Measurements from ENCODE around the gene ACBD3. TPM values are rescaled to one million over a fixed set of nuclear protein-coding genes. Genes with fewer than 3 reads are reported as not detected.

ACBD3 gene
- total RNA-seq, 6 experiments from 2014 or later, result 14.6 to 23.6 (median 17.5) TPM

- intact Hi-C loops (cut with DNase I), result no loop called here
- WGBS (ENCODE audit: insufficient coverage, low coverage, low lambda C conversion rate, missing lambda C conversion rate), result 64% methylated on average over 10 of the region's 10 CpGs
- Histone ChIP-seq H3K27ac (no peak overlapping the region), H3K4me1 (no peaks in the 10 kb centered on the region), H3K9me3 (no peaks in the 10 kb centered on the region), H3K27me3 (no peaks in the 10 kb centered on the region), H3K4me3 (no peak overlapping the region), H3K36me3 (no peaks in the 10 kb centered on the region)
- ATAC-seq (no peak), DNase-seq (no peak)
- no peak for TF ChIP-seq POLR2A (IDR thresholded peaks at IDR 0.05)
- TF ChIP-seq CTCF (IDR thresholded peaks at IDR 0.05), result no peak
Observed at GRCh38 chr1:226217273-226217672, 30.7 kb upstream of the ACBD3 start.

- TF ChIP-seq CTCF (IDR thresholded peaks at IDR 0.05) (no peak), POLR2A (IDR thresholded peaks at IDR 0.05) (no peak)
- WGBS (ENCODE audit: insufficient coverage, low coverage, low lambda C conversion rate, missing lambda C conversion rate), result 49% methylated on average over 5 of the region's 5 CpGs
Observed at GRCh38 chr1:226216056-226216455, 29.5 kb upstream of the ACBD3 start.

GRCh38 chr1:226215239-226215638 lies 28.7 kb upstream of the ACBD3 start:
- H3K36me3 ChIP-seq, result no peaks in the 10 kb centered on the region
- H3K27ac ChIP-seq, result no peak overlapping the region
- no peaks in the 10 kb centered on the region for H3K9me3 ChIP-seq
- TF ChIP-seq CTCF (IDR thresholded peaks at IDR 0.05), result no peak
- TF ChIP-seq POLR2A (IDR thresholded peaks at IDR 0.05), result no peak
- peak in 1 of 4 donors; percentile 23 for ATAC-seq
- 59% methylated on average over 5 of the region's 5 CpGs for WGBS (ENCODE audit: insufficient coverage, low coverage, low lambda C conversion rate, missing lambda C conversion rate)
- H3K27me3 ChIP-seq, result no peaks in the 10 kb centered on the region
- no peak for DNase-seq
- no peaks in the 10 kb centered on the region for H3K4me1 ChIP-seq
- H3K4me3 ChIP-seq, result no peak overlapping the region
- intact Hi-C loops (cut with DNase I), result no loop called here

More at GRCh38 chr1:226216056-226216455, 29.5 kb upstream of the ACBD3 start:
- Histone ChIP-seq H3K9me3 (no peaks in the 10 kb centered on the region), H3K4me1 (no peaks in the 10 kb centered on the region), H3K4me3 (no peak overlapping the region), H3K27ac (no peak overlapping the region), H3K36me3 (no peaks in the 10 kb centered on the region), H3K27me3 (no peaks in the 10 kb centered on the region)
- DNase-seq (no peak), ATAC-seq (no peak)
- intact Hi-C loops (cut with DNase I), result no loop called here

GRCh38 chr1:226212545-226212944 lies 26.0 kb upstream of the ACBD3 start:
- intact Hi-C loops (cut with DNase I), result no loop called here
- 60% methylated on average over 1 of the region's 8 CpGs for WGBS (ENCODE audit: insufficient coverage, low coverage, low lambda C conversion rate, missing lambda C conversion rate)
- TF ChIP-seq POLR2A (IDR thresholded peaks at IDR 0.05) (no peak), CTCF (IDR thresholded peaks at IDR 0.05) (no peak)
- DNase-seq (no peak), ATAC-seq (no peak)
- no peak overlapping the region for H3K4me3 ChIP-seq
- H3K27ac ChIP-seq, result no peak overlapping the region
- no peaks in the 10 kb centered on the region for H3K9me3 ChIP-seq
- no peaks in the 10 kb centered on the region for H3K4me1 ChIP-seq
- H3K36me3 ChIP-seq, result no peaks in the 10 kb centered on the region
- no peaks in the 10 kb centered on the region for H3K27me3 ChIP-seq

All from right lobe of liver (tissue), 6 donors.